ENCODE results near the gene NOS1. TPM values are rescaled to one million over a fixed set of nuclear protein-coding genes. Genes with fewer than 3 reads are reported as not detected.

NOS1 gene
- total RNA-seq, 2 experiments from 2014 or later, result not detected

DNA sequence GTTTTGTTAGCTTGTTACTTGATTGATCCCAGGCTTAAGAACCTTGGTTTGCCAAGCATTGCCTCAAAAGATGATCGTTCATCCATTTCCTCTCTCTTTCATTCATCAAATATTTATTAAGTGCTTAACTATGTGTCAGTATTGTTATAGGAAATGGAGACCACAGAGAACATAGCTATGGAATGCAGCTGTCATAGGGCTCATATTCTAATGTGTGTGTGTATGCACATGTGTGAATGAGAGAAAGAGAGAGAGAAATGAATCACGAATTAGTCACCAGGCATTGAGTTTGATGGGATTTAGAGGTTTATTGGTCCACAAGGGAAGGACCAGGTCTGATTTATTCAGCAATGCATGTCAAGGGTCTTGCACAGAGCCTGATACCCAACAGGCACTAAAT is 100.2 kb downstream of the NOS1 start:
- Histone ChIP-seq H3K4me1 (ENCODE audit: insufficient read depth, low read length, poor library complexity, severe bottlenecking) (no peaks in the 10 kb centered on the region), H3K4me2 (ENCODE audit: low read length) (no peak overlapping the region), H4K20me1 (ENCODE audit: insufficient read depth, low read length) (no peaks in the 10 kb centered on the region), H3K36me3 (ENCODE audit: insufficient read depth, low read length) (no peaks in the 10 kb centered on the region), H3K9me2 (ENCODE audit: insufficient read depth, low read length) (no peaks in the 10 kb centered on the region), H3K79me2 (ENCODE audit: insufficient read depth, low read depth, low read length) (no peaks in the 10 kb centered on the region), H3K27ac (ENCODE audit: low read depth, low read length, poor library complexity, severe bottlenecking) (no peak overlapping the region), H3K9me3 (ENCODE audit: low read length) (no peaks in the 10 kb centered on the region), H3K4me3 (ENCODE audit: low read depth, low read length, poor library complexity, severe bottlenecking) (no peak overlapping the region), H2AFZ (ENCODE audit: low read length) (no peak overlapping the region)
- ChIA-PET POLR2A (no interaction called here), CTCF (ENCODE audit: unreplicated experiment) (no interaction called here)
- DNase-seq (ENCODE audit: low spot score), result no peak
- intact Hi-C loops (cut with micrococcal nuclease; ENCODE audit: unreplicated experiment), result no loop called here
- TF ChIP-seq, protein P1, sequence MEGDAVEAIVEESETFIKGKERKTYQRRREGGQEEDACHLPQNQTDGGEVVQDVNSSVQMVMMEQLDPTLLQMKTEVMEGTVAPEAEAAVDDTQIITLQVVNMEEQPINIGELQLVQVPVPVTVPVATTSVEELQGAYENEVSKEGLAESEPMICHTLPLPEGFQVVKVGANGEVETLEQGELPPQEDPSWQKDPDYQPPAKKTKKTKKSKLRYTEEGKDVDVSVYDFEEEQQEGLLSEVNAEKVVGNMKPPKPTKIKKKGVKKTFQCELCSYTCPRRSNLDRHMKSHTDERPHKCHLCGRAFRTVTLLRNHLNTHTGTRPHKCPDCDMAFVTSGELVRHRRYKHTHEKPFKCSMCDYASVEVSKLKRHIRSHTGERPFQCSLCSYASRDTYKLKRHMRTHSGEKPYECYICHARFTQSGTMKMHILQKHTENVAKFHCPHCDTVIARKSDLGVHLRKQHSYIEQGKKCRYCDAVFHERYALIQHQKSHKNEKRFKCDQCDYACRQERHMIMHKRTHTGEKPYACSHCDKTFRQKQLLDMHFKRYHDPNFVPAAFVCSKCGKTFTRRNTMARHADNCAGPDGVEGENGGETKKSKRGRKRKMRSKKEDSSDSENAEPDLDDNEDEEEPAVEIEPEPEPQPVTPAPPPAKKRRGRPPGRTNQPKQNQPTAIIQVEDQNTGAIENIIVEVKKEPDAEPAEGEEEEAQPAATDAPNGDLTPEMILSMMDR (conservative IDR thresholded peaks at IDR 0.05; ENCODE audit: low read length), result no peak
- TF ChIP-seq EZH2phosphoT487 (IDR thresholded peaks at IDR 0.05; ENCODE audit: borderline replicate concordance, low read depth, low read length), result no peak
- no TSS peak for BruUV-seq (replicated peaks)

DNA sequence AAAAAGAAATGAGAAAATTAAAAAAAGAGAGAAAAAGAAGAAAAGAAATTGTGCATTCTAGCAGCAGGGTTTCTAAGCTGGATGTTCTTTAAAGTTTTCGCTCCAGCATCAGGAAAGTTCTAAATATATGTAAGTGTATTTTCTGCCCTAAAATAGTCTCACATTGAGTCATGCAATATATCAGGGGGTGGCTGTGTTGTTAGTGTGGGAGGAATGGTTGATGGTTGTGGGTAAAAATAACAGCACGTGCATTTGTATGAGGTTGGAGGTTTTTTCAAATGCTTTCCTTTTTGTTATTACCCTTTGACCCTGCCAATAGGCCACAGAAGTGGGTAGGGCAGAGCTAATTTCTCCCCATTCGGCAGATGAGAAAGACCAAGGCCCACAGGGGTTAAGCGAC is 106.0 kb downstream of the NOS1 start:
- H2AFZ ChIP-seq (ENCODE audit: low read length), result no peak overlapping the region
- DNase-seq (ENCODE audit: low spot score), result no peak
- no peaks in the 10 kb centered on the region for H3K9me2 ChIP-seq (ENCODE audit: insufficient read depth, low read length)
- H3K36me3 ChIP-seq (ENCODE audit: insufficient read depth, low read length), result no peaks in the 10 kb centered on the region
- no TSS peak for BruUV-seq (replicated peaks)
- H4K20me1 ChIP-seq (ENCODE audit: insufficient read depth, low read length), result no peaks in the 10 kb centered on the region
- no peak overlapping the region for H3K27ac ChIP-seq (ENCODE audit: low read depth, low read length, poor library complexity, severe bottlenecking)
- no peaks in the 10 kb centered on the region for H3K79me2 ChIP-seq (ENCODE audit: insufficient read depth, low read depth, low read length)
- intact Hi-C loops (cut with micrococcal nuclease; ENCODE audit: unreplicated experiment), result no loop called here
- no peak for TF ChIP-seq EZH2phosphoT487 (IDR thresholded peaks at IDR 0.05; ENCODE audit: borderline replicate concordance, low read depth, low read length)
- TF ChIP-seq, protein P1 (conservative IDR thresholded peaks at IDR 0.05; ENCODE audit: low read length), result no peak
- ChIA-PET CTCF (ENCODE audit: unreplicated experiment) (no interaction called here), POLR2A (no interaction called here)
- no peak overlapping the region for H3K4me3 ChIP-seq (ENCODE audit: low read depth, low read length, poor library complexity, severe bottlenecking)
- H3K9me3 ChIP-seq (ENCODE audit: low read length), result no peaks in the 10 kb centered on the region
- H3K4me2 ChIP-seq (ENCODE audit: low read length), result no peak overlapping the region
- no peaks in the 10 kb centered on the region for H3K4me1 ChIP-seq (ENCODE audit: insufficient read depth, low read length, poor library complexity, severe bottlenecking)

- Histone ChIP-seq H3K27ac (ENCODE audit: low read depth, low read length, poor library complexity, severe bottlenecking) (no peak overlapping the region), H3K9me3 (ENCODE audit: low read length) (no peaks in the 10 kb centered on the region), H3K4me2 (ENCODE audit: low read length) (no peak overlapping the region), H3K4me1 (ENCODE audit: insufficient read depth, low read length, poor library complexity, severe bottlenecking) (no peaks in the 10 kb centered on the region), H3K79me2 (ENCODE audit: insufficient read depth, low read depth, low read length) (no peaks in the 10 kb centered on the region), H3K4me3 (ENCODE audit: low read depth, low read length, poor library complexity, severe bottlenecking) (no peak overlapping the region), H2AFZ (ENCODE audit: low read length) (no peak overlapping the region), H4K20me1 (ENCODE audit: insufficient read depth, low read length) (no peaks in the 10 kb centered on the region), H3K36me3 (ENCODE audit: insufficient read depth, low read length) (no peaks in the 10 kb centered on the region), H3K9me2 (ENCODE audit: insufficient read depth, low read length) (no peaks in the 10 kb centered on the region)
- TF ChIP-seq, protein P1 (conservative IDR thresholded peaks at IDR 0.05; ENCODE audit: low read length), result no peak
- TF ChIP-seq EZH2phosphoT487 (IDR thresholded peaks at IDR 0.05; ENCODE audit: borderline replicate concordance, low read depth, low read length), result no peak
- CTCF ChIA-PET (ENCODE audit: unreplicated experiment), result no interaction called here
- no TSS peak for BruUV-seq (replicated peaks)
- POLR2A ChIA-PET, result no interaction called here
- DNase-seq (ENCODE audit: low spot score), result no peak
- intact Hi-C loops (cut with micrococcal nuclease; ENCODE audit: unreplicated experiment), result no loop called here
These were observed 117.9 kb downstream of the NOS1 start for GRCh38 chr12:117243488-117243887.
